Activated T-cell treated with anti-CD3 and anti-CD28 coated beads for 48 hours (primary cell): ENCODE results near the gene CAMP.
"Not testable (repeated sequence)": the region's sequence is repeated elsewhere in the genome, so short reads cannot be mapped to it uniquely, and the experiment has no call there.

Source experiments
- DNase-seq: peaks from one replicate; pipeline ENCODE4 v3.0.0-alpha.2; 2020; ENCODE audit warnings: low read depth

The CAMP gene

GRCh38 chr3:48258530-48258929 lies 35.2 kb downstream of the CAMP start:
- no peak for DNase-seq

DNA sequence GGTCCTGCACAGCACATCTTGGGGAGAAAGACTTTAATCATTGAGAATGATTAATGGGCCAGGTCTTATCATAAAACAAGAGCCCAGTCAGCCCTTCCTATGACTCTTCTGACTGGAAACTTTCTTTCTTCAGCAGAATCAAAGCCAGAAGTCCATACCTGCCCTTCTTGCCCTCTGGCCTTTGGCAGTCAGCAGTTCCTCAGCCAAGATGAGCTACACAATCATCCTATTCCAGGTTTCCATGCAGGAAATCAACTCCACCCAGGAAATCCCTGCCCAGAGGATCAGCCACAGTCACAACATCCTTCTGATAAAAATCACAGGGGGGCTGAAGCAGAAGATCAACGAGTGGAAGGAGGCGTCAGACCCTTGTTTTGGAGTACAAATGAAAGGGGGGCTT lies 44.5 kb downstream of the CAMP start:
- no peak for DNase-seq

GRCh38 chr3:48268381-48268935 lies 45.2 kb downstream of the CAMP start:
- DNase-seq, result peak; percentile 80

GRCh38 chr3:48268936-48269561 lies 45.8 kb downstream of the CAMP start:
- peak; percentile 61 for DNase-seq

- DNase-seq, result no peak
Observed at GRCh38 chr3:48269592-48269991, 46.3 kb downstream of the CAMP start.

DNA sequence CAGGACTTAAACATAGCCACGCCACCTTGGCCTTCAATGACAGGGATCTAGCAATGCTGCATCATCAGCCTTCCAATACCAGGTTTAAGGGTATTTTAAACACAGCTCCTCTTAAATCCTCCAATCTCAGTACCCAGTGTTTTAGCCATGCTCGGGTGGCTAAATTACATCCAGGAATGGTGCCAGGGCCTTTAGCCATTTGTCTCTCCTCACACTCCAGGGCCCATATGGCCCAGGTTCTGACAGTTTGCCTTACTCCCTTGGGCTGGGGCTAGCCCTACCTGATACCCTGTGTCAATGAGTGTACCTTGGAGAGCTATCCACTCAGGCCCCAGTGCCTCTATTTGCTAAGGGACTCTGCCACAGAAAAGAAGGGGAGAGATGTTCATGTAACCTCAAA lies 47.0 kb downstream of the CAMP start:
- DNase-seq, result no peak

DNA sequence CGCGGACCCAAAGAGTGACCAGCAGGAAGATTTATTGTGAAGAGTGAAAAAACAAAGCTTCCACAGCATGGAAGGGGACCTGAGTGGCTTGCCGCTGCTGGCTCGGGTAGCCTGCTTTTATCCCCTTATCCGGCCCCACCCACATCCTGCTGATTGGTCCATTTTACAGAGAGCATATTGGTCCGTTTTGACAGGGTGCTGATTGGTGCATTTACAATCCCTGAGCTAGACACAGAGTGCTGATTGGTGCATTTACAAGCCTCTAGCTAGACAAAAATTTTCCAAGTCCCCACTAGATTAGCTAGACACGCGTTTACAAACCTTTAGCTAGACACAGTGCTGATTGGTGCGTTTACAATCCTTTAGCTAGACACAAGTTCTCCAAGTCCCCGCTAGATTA lies 47.9 kb downstream of the CAMP start:
- DNase-seq, result not testable (repeated sequence)

DNA sequence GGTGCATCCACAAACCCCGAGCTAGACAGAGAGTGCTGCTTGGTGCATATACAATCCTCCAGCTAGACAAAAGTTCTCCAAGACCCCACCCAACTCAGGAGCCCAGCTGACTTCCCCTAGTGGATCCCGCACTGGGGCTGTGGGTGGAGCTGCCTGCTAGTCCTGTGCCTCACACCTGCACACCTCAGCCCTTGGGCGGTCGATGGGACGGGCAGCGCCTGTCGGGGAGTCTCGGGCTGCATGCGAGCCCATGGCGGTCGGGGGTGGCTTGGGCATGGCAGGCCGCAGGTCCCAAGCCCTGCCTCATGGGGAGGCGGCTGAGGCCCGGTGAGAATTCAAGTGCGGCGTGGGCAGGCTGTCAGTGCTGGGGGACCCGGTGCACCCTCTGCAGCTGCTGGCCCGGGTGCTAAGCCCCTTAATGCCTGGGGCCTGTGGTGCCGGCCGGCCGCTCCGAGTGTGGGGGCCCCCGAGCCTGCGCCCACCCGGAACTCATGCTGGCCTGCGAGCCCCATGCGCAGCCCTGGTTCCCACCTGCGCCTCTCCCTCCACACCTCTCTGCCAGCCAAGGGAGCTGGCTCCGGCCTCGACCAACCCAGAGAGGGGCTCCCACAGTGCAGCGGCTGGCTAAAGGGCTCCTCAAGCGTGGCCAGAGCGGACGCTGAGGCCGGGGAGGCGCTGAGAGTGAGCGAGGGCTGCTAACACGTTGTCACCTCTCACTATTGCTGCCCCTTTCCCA lies 48.6 kb downstream of the CAMP start:
- DNase-seq, result no peak

- DNase-seq, result peak; percentile 27
Observed at GRCh38 chr3:48273594-48274211, 50.4 kb downstream of the CAMP start.

- no peak for DNase-seq
Observed at GRCh38 chr3:48274452-48274851, 51.2 kb downstream of the CAMP start.
